Measurements from ENCODE around the gene GMDS. TPM values are rescaled to one million over a fixed set of nuclear protein-coding genes. Genes with fewer than 3 reads are reported as not detected.

GMDS gene
- total RNA-seq, 1 donor from 2014 or later = 18.1 TPM

DNA sequence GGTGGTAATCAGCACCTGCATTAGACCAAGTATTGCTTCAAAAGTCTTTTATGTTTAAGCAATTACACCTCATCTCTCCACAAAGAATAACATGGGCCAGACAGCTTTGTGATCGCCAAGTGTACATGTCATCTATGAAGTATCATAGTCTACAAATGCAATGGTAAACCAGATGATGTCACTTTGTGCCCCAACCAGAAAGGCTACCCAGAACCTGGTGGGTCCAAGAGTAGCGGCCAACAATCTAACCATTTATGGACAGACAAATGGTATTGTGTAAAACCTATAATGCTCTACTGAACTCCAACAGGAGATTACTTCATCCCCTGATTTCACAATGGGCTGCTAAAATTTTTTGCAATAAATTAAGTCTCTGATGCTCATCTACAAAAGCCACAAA, 295.9 kb downstream of the GMDS start:
- no peak for DNase-seq (ENCODE audit: low read depth, low spot score)

DNA sequence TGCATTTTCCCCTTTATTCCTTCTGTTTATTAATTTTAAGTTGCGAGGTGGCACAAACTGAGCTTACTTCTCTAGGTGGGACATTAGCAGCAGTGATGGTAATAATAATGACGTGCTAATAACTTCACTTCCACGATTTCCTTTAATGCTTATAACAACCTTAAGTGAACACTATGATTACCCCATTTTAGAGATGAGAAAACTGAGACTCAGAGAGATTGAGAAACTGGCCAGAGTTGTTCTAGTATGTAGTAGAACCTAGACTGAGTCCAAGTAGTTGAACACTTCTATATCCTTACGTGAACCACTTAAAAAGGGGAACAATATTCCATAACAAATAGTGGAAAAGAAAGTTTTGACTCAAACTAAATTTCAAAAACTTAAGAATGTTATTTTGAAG, 297.5 kb downstream of the GMDS start:
- DNase-seq (ENCODE audit: low read depth, low spot score) = no peak

DNA sequence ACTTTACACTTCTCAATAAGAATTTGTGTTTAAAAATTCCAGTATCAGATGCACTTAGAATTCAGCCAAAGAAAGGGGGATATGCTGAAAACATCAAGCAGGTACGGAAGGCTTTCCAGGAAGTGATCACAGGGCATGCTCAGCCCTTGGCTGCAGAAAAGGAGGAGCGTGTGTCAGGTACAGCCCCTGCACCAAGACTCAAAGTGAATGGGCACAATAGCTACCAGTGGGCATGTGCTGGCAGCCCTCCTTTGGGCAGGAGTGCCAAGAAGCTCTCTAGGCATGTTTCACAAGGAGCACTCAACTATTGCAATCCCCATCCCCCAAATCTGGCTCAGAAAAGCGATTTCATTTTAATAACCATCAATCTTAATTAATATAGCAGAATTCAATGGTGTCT, 298.8 kb downstream of the GMDS start:
- no peak for DNase-seq (ENCODE audit: low read depth, low spot score)

DNA sequence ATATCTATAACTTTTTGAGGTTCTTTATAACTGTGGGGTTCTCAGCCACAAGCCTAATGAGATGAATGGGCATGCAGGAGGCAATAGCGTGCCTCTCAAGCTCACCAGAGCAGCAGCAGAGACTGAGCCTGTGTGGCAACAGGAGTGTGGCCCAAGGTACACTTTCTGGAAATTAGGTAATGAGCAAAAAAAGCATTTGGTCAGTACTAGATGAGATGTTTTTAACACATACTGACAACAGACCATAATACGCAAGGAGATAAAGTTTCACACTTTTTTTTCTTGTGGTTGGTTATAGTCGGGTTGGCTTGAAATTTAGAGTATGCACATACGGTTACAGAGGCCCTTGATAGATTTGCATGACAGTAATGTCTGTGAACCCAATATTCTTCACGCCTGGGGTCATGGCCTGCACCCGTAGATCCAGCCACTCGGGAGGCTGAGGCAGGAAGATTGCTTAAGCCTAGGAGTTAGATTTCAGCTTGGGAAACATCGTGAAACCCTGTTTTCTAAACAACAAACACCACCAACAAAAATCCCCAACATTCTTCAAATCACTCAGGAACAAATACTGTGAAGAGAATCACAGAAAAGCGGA, 300.1 kb downstream of the GMDS start:
- DNase-seq (ENCODE audit: low read depth, low spot score) = no peak

DNA sequence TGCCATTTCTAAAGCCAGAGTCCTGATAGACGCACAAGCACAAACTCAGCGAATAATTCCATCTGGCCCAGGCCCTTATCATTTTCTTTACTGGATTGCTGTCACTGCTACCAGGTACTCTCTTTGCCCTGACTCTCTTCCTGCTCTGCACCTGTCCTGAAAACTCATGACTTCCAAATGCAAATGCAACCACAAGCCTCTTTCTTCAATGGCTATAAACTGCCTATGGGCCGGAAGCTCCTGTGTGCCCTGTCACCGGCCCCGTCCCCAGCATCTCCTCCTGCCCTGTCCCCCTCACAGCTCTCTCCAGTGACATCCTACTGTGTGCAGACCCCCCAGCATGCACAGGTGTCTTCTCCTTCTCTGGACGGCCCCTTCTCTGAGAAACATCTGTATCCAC, 302.6 kb downstream of the GMDS start:
- DNase-seq (ENCODE audit: low read depth, low spot score) = no peak

DNA sequence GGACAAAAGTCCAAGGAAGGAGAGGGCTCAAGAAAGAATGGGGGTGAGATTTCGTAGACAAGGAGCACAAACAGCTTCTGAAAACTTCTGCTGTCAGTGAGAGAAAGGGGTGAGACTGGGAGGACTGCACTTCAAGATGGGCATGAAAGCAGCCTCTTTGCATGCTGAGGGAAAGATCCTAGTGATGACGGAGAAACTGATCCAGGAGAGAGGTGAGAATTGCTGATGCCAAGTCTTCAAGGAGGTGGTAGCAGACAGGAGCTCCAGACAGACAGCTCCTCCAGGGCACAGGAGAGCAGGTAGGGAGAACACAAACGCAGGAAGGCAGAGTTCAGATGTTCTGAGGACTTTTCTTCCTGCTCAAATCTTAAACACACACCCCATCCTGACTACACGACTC, 303.9 kb downstream of the GMDS start:
- DNase-seq (ENCODE audit: low read depth, low spot score) = no peak

DNA sequence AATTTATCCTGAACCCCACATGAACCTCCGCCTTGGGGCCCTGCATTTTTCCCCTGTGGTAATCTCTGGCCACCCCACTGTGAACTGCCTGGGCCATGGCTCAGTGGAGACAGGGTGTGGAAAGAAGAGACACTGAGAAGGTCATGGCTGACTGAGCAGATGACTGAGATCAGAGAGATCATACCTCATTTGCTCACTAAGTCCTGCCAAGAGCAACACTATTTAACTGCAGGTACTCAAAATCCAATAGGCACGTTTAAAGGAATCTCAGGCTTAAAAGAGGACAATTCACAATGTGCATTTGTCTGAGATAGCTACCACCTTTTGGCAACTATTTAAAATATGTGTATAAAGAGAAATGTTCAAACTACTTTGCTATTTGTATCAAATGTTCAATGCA, 305.0 kb downstream of the GMDS start:
- DNase-seq (ENCODE audit: low read depth, low spot score) = no peak

DNA sequence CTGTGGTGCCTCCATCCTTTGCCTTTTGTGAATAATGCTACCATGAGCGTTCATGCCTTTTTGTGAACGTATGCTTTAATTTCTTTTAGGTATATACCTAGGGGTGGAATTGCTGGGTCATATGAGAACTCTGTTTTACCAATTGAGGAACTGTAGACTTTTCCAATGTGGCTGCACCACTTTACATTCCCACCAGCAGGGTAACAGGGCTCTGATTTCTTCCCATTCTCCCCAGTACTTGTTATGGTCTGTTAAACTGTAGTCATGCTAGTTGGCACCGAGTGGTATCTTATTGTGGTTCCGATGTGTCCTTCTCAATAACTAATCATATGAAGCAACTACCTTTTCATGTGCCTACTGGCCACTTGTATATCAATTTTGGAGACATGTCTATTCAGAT, 312.1 kb downstream of the GMDS start:
- DNase-seq (ENCODE audit: low read depth, low spot score) = no peak

DNA sequence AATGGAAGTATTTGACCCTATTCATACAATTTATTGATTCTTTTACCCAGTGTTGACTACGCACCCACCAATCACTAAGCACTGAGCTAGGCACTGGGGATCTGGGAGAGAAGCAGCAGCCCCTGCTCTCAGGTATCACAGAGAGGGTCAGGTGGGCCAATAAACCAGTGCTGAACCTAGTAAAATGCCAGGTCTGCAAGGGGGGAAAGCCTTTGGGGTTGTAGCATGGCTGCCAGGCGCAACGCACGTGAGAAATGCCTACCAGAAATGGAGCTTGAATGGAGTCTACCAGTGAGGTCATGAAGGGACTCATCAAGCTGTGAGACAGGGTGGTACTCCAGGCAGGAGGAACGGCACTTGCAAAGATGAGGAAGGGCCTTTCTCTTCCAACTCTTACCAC, 313.6 kb downstream of the GMDS start:
- no peak for DNase-seq (ENCODE audit: low read depth, low spot score)

DNA sequence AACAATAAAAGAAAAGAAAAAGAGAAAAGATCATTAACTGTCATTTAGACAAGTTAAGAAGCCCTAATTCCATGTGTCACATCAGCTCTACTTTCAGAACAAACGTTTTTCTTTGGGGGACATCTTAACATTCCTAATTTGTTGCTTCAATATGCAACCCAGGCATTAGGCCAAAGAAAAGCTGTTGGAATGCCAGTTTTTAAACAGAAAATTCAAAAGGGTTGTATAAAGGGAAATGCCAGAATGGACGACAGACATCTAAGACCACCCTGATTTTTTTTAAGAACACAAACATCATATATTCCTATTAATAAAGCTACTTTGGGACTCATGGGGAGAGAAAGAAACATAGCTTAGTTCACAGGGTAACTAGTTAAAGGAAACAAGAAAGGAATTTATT, 315.0 kb downstream of the GMDS start:
- no peak for DNase-seq (ENCODE audit: low read depth, low spot score)

DNA sequence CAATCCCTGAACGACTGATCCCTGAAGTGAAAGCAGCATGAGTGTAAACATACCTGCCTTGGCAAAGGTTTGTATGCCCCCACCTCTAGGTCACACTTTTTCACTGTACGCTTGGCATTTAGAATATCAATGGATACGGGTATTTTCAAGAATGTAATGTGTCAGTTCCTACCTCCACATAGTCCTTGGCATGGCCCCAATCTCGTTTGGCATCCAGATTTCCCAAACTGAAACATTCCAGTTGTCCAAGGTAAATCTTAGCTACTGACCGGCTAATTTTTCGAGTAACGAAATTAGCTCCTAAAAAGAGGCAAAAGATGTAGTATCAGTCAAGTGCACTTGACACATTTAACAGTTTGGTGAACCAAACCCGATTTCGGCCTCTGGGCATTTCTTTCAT, 315.5 kb downstream of the GMDS start:
- DNase-seq (ENCODE audit: low read depth, low spot score) = no peak

DNA sequence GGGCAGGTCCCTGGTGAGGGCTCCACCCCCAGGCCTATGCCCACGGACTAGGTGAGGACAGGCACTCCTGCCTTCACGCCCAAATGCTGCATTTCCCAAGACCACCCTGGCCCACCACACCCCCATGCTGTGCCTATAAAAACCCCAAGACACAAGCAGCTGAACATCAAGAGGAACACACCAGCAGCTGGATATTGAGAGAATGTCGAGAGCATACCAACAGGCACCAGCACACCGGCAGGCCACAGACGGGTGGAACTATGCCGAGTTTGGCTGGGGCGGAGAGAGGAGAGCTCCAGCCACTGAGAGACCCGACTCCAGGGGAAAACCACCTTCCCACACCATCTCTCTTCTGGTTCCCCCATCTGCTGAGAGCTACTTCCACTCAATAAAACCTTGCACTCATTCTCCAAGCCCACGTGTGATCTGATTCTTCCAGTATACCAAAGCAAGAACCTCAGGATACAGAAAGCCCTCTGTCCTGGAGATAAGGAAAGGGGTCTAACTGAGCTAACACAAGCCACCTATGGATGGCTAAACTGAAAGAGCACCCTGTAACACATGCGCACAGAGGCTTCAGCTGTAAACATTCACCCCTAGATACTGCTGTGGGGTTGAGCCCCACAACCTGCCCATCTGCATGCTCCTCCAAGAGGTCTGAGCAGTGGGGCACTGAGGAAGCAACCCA, 319.5 kb downstream of the GMDS start:
- DNase-seq (ENCODE audit: low read depth, low spot score) = no peak

DNA sequence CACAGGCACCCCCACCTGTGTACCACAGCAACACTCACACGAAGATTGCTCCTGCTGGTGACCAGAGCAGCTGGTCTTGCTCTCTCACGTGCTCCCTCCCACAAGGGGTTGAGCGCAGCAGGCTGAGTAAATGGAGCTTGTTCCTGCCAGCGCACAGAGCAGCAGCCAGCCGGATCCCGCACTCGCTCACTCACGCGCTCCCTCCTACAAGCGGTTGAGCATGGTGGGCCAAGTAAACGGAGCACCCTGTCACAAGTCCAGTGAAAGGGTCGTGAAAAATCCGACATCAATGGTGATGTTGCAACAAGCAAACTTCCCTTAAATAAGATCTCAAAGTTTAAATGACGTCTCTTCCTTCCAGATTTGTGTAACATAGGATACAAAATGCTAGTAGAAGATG, 322.0 kb downstream of the GMDS start:
- DNase-seq (ENCODE audit: low read depth, low spot score) = no peak

DNA sequence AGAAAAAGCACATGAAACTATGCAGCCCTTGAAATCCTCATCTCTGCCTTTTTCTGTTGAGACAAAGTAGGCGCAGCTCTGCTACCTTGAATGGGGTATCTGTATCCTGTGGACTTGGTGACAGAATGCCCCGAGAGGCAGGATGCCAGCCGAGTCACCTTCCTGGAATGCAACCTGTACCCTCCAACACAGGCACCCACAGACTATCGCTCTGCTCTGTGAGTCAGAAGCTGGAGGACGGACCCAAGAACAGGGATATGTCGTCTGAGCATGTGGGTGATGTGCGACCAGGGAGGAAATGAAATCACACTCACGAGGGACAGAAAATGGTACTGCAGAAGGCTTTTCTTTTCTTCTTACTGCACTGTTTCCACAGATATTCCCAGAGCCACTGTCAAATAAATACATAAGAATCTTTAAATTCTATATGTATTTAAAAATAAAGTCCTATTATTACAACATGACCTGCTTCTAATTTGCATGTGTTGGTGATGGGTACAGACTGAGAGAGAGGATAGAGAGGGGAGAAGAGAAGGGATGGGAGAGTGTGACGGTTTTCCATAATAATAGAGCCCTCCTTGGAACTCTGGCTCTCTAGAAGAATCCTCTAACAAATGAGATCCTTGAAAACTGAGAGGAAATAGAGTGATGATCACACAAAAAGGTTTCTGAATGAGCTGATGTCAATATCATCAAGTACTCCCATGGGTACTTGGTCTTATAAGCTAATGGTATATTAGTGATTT, 327.6 kb downstream of the GMDS start:
- peak; percentile 66 for DNase-seq (ENCODE audit: low read depth, low spot score)

DNA sequence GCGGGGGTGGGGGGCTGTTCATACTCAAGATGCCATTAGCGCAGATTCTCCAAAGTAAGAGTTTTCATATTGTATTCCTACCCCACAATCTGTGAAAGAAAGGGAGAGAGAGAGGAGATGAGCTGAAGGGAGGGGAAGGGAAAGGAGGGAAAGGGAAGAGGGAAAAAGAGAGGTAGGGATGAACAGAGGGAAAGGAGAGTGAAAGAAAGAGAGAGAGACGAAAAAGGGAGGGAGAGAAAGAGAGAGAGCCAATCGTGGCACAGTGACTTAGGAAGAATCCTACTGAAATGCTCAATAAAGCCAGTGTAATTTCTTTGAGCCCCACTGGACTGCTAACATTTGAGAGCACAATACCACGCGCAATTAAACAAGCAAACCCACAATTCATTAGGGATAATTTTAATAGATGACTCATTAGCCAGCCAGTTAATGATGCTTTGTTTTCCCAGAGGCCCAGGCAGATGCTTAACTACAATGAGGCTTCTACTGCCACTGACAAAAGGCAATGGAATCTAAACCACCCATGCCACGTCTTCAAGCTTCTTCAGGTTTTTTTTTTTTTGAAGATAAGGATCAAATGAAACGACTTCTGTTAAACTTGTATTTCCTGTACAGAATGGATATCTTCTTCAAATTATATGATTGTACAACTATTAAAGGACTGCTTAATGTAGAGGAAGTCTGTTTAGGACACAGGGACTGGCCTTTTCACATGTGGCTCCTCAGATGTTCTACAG, 328.9 kb downstream of the GMDS start:
- DNase-seq (ENCODE audit: low read depth, low spot score) = no peak

DNA sequence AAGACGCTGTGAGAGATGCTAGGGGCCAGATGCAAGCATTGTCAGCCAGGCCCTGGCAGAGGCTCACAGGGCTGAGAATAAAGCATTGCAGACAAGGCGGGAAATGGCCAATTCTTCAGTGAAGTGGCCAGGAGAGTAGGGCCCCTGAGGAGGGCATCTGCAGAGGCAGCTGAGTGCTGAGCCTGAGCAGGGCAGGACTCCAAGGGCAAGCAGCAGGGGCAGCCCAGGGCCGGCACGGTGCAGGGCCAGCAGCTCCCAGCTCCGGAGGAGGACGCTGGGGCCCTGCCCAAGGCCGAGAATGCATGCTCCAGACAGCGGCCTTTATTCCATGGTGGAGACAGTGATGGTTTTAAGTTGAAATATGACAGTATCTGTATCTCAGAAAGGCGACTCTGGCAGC, 330.2 kb downstream of the GMDS start:
- DNase-seq (ENCODE audit: low read depth, low spot score) = no peak

DNA sequence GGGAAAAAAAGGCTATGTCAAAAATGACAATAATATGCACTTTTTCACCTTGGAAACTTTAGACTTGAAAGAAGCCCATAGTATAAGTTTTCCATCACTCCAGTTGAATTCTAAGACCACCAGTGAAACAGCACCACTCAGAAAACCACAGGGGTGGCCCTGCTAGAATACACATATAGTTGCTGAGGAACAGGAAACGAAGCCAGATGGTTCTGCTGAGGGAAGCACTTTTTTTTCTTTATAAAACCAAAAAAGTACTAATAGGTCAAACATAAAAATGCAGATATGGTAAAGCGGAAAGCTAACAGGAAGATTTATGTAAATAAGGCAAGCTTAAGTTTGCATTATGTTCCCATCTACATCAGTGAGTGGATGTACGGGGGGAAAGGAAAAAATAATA, 331.8 kb downstream of the GMDS start:
- DNase-seq (ENCODE audit: low read depth, low spot score) = no peak

DNA sequence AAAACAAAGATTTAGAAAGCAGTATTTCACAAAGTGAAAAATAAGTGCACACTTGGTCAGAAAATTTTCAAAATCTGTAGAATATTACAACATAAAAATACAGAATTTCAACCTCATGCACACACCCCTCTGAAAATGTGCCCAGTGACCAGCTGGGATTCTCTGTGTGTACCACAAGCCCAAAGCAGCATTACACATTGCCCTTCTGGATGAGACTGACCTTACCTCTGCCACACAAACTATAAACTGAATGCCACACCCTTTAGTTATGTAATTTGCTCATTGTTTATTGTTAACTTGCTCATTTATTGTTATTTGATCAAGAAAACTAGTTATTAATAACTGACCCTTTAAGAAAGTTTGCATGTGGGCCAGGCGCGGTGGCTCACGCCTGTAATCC, 332.7 kb downstream of the GMDS start:
- no peak for DNase-seq (ENCODE audit: low read depth, low spot score)

DNA sequence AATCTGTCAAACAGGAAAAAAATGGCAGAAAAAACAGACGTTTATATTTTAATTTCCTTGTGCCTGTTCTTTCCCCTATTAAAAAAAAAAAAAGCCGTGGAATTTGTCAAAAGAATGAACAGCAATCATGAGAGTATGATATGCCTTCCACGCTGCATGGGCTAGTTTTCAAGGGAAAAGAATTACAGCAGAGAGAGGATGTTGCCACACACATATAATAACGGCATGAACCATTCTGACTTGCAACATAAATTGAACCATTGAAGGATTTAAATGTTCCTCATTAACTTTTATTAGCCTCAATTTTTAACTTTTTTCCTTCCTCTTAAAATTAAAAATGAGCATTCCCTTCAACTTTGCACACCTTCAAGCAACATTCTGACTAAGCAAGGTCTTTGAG, 333.9 kb downstream of the GMDS start:
- DNase-seq (ENCODE audit: low read depth, low spot score) = no peak

DNA sequence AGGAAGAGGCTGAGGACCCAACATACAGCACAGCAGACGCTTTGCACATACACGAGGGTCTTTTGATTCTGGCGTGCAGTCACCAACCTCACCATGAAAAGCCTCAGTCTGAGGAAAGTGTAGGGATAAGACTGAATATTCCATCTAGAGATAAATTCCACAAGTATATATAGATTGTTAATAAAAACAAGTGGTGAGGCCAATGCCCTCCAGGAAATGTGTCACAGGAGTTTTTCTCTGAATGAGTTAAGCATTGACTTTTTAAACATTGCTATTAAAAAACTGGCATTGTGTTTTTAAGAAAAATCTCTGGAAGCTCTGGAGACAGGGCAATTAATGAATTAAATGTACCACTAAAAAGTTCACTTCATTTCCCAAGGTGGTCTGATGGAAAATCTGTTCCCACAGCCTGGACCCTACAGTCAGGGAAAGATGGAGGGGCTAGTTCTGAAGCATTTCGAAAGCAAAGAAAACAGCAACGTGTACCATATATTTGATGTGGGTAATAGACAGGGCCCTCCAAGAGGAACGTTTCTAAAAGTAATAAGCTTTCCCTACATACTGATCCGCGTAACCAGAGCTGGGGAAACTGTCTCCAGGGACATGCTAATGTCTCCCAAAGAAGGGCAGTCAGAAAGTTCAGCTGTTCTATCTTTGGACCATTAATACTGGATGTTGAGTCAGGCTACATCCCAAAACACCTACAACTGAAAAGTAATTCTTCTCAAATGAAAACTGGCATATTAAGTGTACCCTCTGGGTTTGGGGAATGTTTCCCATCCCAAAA, 334.6 kb downstream of the GMDS start:
- DNase-seq (ENCODE audit: low read depth, low spot score) = no peak

DNA sequence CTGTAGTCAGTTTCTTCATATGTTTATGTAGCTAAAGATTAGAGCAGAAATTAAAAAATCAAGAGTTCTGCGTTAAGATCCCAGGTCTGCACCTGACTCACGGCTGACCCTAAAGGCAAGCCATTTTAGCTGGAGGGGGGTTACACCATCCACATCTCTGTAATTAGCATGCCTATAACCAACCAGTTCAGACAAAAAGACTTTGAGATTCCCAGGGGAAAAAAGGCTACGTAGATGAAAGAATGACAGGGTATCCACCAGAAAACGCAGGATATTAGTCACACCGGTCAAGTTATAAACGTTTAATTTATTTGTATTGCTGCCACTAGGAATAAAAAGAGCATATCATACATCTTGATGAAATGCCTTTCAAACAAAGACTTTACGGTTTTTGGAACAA, 336.6 kb downstream of the GMDS start:
- DNase-seq (ENCODE audit: low read depth, low spot score) = no peak
